ENCODE results near the gene LCN1. TPM values are rescaled to one million over a fixed set of nuclear protein-coding genes. Genes with fewer than 3 reads are reported as not detected.

LCN1 gene
- total and polyA plus RNA-seq, 4 donors = not detected

GRCh38 chr9:135499326-135500070 lies 21.7 kb upstream of the LCN1 start:
- peak in 5 of 6 donors; percentile 82 to 97 (median 86) for DNase-seq (ENCODE audit: low read depth in 4 of 6, low spot score in 6 of 6)
- H3K36me3 ChIP-seq (ENCODE audit: control insufficient read depth, insufficient read depth, low read length) = peaks cover 39% of the 10 kb centered on the region
- H3K27me3 ChIP-seq (ENCODE audit: control insufficient read depth, insufficient read depth, low read length) = no peaks in the 10 kb centered on the region
- H3K4me1 ChIP-seq (ENCODE audit: control insufficient read depth, insufficient read depth, low read length) = peaks cover 36% of the 10 kb centered on the region
- under 1% methylated on average over 57 of the region's 58 CpGs for WGBS (ENCODE audit: insufficient coverage)
- H3K4me3 ChIP-seq (ENCODE audit: low read depth, low read length) = peak overlapping the region; percentile 79
- H3K9me3 ChIP-seq (ENCODE audit: control insufficient read depth, insufficient read depth, low read length) = no peaks in the 10 kb centered on the region
- peak overlapping the region; percentile 61 for H3K27ac ChIP-seq (ENCODE audit: low read depth, low read length)

GRCh38 chr9:135500071-135500524 lies 21.1 kb upstream of the LCN1 start:
- H3K4me1 ChIP-seq (ENCODE audit: control insufficient read depth, insufficient read depth, low read length) = peaks cover 36% of the 10 kb centered on the region
- H3K9me3 ChIP-seq (ENCODE audit: control insufficient read depth, insufficient read depth, low read length) = no peaks in the 10 kb centered on the region
- H3K27ac ChIP-seq (ENCODE audit: low read depth, low read length) = peak overlapping the region; percentile 61
- WGBS (ENCODE audit: insufficient coverage) = 0% methylated on average over 27 of the region's 29 CpGs
- no peaks in the 10 kb centered on the region for H3K27me3 ChIP-seq (ENCODE audit: control insufficient read depth, insufficient read depth, low read length)
- peaks cover 39% of the 10 kb centered on the region for H3K36me3 ChIP-seq (ENCODE audit: control insufficient read depth, insufficient read depth, low read length)
- no peak for DNase-seq (ENCODE audit: low read depth in 4 of 6, low spot score in 6 of 6)
- H3K4me3 ChIP-seq (ENCODE audit: low read depth, low read length) = peak overlapping the region; percentile 79

- Histone ChIP-seq H3K27me3 (ENCODE audit: control insufficient read depth, insufficient read depth, low read length) (no peaks in the 10 kb centered on the region), H3K27ac (ENCODE audit: low read depth, low read length) (peak within 1 kb of the TSS; percentile 61), H3K36me3 (ENCODE audit: control insufficient read depth, insufficient read depth, low read length) (peaks cover 45% of the 10 kb centered on the region), H3K4me1 (ENCODE audit: control insufficient read depth, insufficient read depth, low read length) (peaks cover 38% of the 10 kb centered on the region), H3K4me3 (ENCODE audit: low read depth, low read length) (peak within 1 kb of the TSS; percentile 79), H3K9me3 (ENCODE audit: control insufficient read depth, insufficient read depth, low read length) (no peaks in the 10 kb centered on the region)
- DNase-seq (ENCODE audit: low read depth in 4 of 6, low spot score in 6 of 6) = peak in 5 of 6 donors; percentile 72 to 95 (median 80)
- WGBS (ENCODE audit: insufficient coverage) = under 1% methylated on average over 91 of the region's 92 CpGs
Measured at GRCh38 chr9:135500525-135501260, 20.5 kb upstream of the LCN1 start, which contains the start of gene MRPS2. MRPS2 (plus strand) TSS chr9:135500682; CDS start chr9:135500711, 29 bp downstream.

- H3K4me1 ChIP-seq (ENCODE audit: control insufficient read depth, insufficient read depth, low read length) = peaks cover 39% of the 10 kb centered on the region
- WGBS (ENCODE audit: insufficient coverage) = 46% methylated on average over 35 of the region's 38 CpGs
- H3K36me3 ChIP-seq (ENCODE audit: control insufficient read depth, insufficient read depth, low read length) = peaks cover 54% of the 10 kb centered on the region
- DNase-seq (ENCODE audit: low read depth in 4 of 6, low spot score in 6 of 6) = no peak
- H3K27me3 ChIP-seq (ENCODE audit: control insufficient read depth, insufficient read depth, low read length) = no peaks in the 10 kb centered on the region
- H3K27ac ChIP-seq (ENCODE audit: low read depth, low read length) = no peak overlapping the region
- H3K4me3 ChIP-seq (ENCODE audit: low read depth, low read length) = peak overlapping the region; percentile 79
- no peaks in the 10 kb centered on the region for H3K9me3 ChIP-seq (ENCODE audit: control insufficient read depth, insufficient read depth, low read length)
Measured at GRCh38 chr9:135501261-135502167, 19.7 kb upstream of the LCN1 start.

GRCh38 chr9:135502168-135502872 lies 18.9 kb upstream of the LCN1 start:
- DNase-seq (ENCODE audit: low read depth in 4 of 6, low spot score in 6 of 6) = no peak
- Histone ChIP-seq H3K4me3 (ENCODE audit: low read depth, low read length) (no peak overlapping the region), H3K27me3 (ENCODE audit: control insufficient read depth, insufficient read depth, low read length) (no peaks in the 10 kb centered on the region), H3K27ac (ENCODE audit: low read depth, low read length) (no peak overlapping the region), H3K4me1 (ENCODE audit: control insufficient read depth, insufficient read depth, low read length) (peaks cover 39% of the 10 kb centered on the region), H3K9me3 (ENCODE audit: control insufficient read depth, insufficient read depth, low read length) (no peaks in the 10 kb centered on the region), H3K36me3 (ENCODE audit: control insufficient read depth, insufficient read depth, low read length) (peaks cover 60% of the 10 kb centered on the region)
- 91% methylated on average over 15 of the region's 15 CpGs for WGBS (ENCODE audit: insufficient coverage)

GRCh38 chr9:135502873-135503321 lies 18.3 kb upstream of the LCN1 start:
- H3K4me3 ChIP-seq (ENCODE audit: low read depth, low read length) = no peak overlapping the region
- H3K4me1 ChIP-seq (ENCODE audit: control insufficient read depth, insufficient read depth, low read length) = peaks cover 39% of the 10 kb centered on the region
- 93% methylated on average over 16 of the region's 16 CpGs for WGBS (ENCODE audit: insufficient coverage)
- H3K27me3 ChIP-seq (ENCODE audit: control insufficient read depth, insufficient read depth, low read length) = no peaks in the 10 kb centered on the region
- no peak for DNase-seq (ENCODE audit: low read depth in 4 of 6, low spot score in 6 of 6)
- no peak overlapping the region for H3K27ac ChIP-seq (ENCODE audit: low read depth, low read length)
- peaks cover 63% of the 10 kb centered on the region for H3K36me3 ChIP-seq (ENCODE audit: control insufficient read depth, insufficient read depth, low read length)
- H3K9me3 ChIP-seq (ENCODE audit: control insufficient read depth, insufficient read depth, low read length) = no peaks in the 10 kb centered on the region

- no peaks in the 10 kb centered on the region for H3K9me3 ChIP-seq (ENCODE audit: control insufficient read depth, insufficient read depth, low read length)
- H3K36me3 ChIP-seq (ENCODE audit: control insufficient read depth, insufficient read depth, low read length) = peaks cover 63% of the 10 kb centered on the region
- H3K27ac ChIP-seq (ENCODE audit: low read depth, low read length) = no peak overlapping the region
- no peak for DNase-seq (ENCODE audit: low read depth in 4 of 6, low spot score in 6 of 6)
- H3K4me3 ChIP-seq (ENCODE audit: low read depth, low read length) = no peak overlapping the region
- H3K4me1 ChIP-seq (ENCODE audit: control insufficient read depth, insufficient read depth, low read length) = peaks cover 35% of the 10 kb centered on the region
- no peaks in the 10 kb centered on the region for H3K27me3 ChIP-seq (ENCODE audit: control insufficient read depth, insufficient read depth, low read length)
- WGBS (ENCODE audit: insufficient coverage) = 93% methylated on average over 41 of the region's 41 CpGs
Measured at GRCh38 chr9:135503371-135504261, 17.6 kb upstream of the LCN1 start.

Measured in spinal cord (tissue), 10 donors.